NCI-H2107 treated with DMSO at 0.1 percent for 48 hours (cell line): ENCODE data around the gene CKLF.
"Not testable (repeated sequence)": the region's sequence is repeated elsewhere in the genome, so short reads cannot be mapped to it uniquely, and the experiment has no call there.

Experiments used
- DNase-seq: peaks from one replicate; lab custom pipeline; 2025; ENCODE audit not compliant: unreplicated experiment; lab: John Stamatoyannopoulos, UW

CKLF gene

DNA sequence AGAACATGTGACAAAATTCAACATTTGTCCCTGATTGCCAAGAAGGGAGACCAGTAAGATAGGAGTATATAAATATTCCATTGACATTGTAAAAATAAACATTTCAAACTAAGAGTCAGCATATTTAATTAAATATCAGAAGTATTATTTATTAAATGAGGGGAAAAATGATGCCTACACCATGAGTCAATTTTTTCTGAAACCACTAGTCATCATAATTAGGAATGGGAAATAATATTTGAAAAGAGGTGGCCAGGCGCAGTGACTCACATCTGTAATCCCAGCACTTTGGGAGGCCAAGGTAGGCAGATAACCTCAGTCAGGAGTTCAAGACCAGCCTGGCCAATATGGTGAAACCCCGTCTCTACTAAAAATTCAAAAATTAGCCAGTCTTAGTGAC is 16.0 kb downstream of the CKLF start:
- no peak for DNase-seq

DNA sequence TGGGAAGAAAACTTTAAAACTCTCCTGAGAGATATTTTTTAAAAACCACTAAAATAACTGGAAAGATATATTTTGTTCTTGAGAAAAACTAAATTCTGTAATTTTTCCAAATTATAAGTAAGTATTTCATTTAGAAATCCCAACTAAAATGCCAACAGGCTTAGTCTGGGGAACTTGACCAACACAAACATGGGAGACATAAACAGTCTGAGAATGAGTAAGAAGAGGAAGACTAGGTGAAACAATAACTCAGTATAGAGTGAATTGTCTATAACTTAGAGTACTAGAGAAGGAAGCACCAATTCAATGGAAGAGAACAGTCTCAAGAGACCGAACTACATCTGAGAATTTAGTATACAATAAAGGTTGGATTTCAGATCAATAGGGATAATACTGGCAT is 16.8 kb downstream of the CKLF start:
- DNase-seq: no peak

DNA sequence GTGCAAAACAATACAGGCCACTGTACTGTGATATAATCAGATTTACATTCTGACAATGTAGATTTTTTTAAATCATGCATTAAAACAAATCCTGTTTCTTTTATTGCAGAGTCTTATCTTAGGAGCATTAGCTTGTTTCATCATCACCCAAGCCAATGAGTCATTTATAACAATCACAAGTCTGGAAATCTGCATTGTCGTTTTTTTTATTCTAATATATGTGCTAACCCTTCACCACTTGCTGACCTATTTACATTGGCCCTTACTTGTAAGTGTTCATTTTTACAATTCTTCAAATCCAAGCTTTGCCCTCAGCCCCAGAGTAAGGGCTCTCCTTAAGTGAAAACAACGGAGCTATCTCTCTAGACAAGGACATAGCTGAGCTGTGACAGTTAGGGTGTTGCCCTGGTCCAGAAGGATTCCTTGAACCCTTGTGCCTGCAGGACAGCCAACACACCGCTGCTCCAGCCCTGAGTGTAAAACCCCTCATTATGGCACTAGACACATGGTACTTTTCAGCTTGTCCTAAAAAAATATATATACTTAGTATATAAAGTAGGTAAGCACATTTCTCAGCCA is 17.5 kb downstream of the CKLF start:
- no peak for DNase-seq

DNA sequence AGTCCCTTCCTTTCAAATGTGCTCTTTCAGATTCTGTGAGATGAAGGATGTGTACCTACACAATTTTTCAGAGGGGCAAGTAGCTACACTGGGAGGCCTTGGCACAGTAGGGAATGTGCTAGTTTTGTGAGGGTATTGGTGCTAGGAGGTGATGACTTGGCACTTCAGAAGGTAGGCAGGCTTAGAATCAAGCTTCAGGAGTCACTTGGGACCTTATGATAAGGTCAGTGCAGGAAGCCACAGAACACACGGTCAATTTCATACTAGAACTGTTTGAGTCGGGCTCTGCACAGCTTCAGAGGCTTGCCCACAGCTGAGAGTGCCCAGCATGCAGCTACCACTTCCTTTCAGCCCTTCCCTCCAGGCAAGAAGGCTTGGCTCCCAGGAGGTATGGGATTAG is 20.0 kb downstream of the CKLF start:
- DNase-seq: no peak

DNA sequence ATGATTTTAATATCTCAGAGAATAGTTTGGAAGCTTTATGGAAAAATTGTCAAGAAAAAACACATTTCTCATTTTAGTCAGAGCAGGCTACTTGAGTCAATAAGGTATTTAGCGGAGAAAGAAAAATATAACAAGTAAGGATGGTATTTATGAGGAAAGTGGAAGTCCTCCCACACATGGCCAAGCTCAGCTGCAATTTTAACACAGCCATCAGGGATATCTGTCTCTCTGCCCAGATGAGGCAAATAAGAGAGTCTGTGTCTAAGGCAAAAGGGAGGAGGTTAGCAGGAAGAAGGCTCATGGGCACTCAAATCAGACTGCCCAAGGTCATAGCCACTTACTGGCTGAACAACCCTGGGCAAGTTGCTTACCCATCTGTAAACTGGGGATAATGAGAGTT is 21.7 kb downstream of the CKLF start:
- DNase-seq: no peak

DNA sequence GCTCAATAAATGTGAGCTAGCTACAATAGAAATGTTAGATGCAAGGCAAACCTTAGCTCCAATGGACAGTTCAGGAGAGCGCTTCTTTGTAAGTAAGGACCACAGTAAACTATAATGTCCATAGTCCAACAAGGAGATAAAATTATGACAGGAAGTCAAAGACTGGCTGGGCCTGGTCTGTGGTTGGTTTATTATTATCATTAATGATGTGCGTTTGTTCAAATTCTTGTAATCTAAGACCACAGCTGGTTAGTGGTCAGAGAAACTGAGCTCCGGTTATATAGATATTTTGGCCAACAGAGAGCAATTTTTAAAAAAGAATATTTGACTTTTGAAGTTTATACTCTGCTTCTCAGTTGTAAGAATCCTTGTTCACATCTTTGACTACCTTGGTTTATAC is 22.2 kb downstream of the CKLF start:
- DNase-seq: no peak

DNA sequence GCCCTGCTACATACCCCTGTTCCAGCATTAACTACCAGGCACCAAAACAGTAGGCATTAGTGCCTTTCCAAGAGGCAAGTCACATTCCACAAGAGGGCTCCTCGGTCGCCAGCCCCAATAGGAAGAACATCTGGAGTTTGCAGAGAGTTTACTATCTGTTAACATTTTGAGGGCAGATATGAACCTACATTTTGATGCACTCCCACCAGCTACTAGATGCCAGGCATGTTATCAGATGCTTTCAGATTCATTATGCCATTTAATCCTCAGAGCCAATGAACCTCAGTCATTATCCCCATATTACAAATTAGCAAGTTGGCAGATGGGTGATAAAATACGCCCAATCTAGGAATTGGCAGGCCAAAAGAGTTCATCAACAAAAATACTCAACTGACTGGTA is 22.7 kb downstream of the CKLF start:
- no peak for DNase-seq

DNA sequence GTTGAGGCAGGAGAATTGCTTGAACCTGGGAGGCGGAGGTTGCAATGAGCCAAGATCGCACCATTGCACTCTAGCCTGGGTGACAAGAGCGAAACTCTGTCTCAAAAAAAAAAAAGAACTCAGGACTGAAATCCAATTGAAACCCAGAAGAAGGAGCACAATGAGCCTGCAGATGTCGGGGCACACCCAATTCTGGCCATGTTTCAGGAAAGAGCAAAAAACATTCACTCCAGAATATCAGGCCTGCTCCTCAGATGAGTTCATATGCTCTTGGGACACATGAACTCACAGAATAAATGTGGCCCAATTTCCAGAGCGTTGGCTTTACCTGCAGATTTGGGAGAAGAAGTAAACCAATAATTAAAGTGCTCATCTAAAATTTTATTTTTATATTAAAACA is 23.9 kb downstream of the CKLF start:
- DNase-seq: no peak

DNA sequence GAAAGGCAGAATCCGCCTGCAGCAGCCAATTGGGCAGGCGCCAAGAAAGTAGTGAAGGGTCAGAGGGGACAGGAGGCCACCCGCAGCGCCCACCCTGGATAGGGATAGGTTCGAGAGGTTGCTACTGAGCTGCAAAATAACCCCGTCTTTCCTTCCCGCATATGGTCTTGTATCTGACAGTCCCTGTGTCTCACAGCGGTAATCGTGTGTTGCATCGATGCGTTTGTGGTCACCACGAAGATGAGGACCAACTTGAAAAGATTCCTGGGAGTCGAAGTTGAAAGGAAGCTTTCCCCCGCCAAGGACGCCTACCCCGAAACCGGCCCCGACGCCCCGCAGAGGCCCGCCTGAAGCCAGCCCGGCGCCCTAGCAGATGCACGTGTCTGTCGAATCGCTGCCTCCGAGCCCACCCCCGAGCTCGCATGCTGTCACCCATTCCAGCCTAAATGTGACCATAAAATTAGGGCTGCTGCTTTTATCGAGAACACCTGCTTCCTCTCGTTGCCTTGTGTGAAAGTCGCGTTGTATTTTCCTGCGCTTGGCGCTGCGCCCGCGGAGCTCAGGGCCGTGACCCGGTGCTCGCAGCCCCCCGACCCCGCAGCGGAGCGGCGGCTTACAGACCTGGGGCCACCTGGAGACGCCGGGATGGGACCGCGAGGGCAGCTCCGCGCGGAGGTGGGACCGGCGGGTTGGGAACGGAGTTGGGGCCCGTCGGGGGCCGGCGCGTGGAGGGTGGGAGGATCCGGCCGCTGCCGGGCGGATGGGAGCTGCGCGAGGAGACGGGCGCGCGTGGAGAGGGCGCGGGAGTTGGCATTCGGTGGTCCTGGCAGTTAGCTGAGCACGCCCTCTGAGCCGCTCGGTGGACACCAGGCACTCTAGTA is 26.5 kb downstream of the CKLF start, which contains the start of gene CMTM2:
Gene CMTM2, plus strand, starts transcription at position 813 of the 881 bp plus-strand sequence. CDS start 145 bp downstream, outside the sequence.
- DNase-seq: no peak

DNA sequence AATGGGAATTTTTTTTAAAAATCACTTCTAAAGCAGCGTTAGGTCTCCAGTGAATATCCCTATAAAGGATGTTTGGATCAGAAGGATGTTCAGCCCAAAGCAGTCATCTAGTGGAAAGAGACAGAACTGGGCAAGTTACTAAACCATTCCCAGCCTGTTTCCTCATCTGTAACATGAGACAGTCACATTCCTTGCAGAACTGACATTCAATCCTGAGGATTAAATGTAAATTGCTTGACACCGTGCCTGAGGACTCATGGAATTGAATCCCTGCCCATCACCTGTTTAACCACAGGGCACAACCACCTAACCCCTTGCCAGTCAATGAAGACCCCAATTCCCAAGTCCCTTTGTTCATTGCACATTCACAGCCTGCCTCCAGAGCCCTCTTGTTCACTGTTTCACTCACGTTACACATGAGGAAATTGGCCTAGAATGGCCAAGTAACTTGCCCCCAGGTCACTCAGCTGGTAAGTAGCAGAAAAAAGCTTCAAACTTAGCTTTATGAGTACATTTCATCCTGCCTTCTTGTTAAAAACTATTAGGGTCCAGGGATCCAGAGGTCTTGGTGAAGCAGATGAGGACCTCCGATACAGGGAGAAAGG is 28.3 kb downstream of the CKLF start:
- peak; percentile 31 for DNase-seq

DNA sequence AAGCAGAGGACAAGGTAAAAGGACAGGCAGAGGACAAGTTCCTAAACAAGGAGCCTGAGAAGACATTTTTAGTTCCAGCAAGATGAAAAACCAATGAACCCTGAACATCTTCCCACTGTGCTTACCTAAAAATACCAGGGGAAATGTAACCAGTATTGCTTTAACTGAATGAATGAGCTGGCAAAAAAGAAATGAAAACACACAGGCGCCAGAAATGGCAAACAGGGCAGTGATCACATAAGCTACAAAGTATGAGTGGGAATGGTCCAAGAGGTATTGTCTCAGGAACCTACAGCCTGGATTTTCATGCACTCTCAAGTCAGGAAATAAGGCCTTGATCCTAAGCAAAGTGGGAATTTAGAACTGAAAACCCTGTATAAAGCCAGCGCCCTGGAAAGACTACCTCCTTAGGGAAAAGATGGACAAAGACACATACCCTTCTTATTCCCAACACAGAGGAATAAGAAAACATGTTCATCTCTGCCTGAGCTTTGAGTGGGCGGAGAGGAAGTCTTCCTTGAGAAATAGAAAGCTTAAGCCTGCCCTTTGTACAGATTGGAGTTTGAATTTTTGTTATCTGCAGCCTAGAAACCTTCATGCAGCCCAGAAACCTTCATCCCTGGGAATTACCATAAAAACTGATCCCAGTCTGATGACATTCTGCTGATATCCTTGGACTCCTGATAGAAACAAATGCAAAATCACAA is 29.0 kb downstream of the CKLF start:
- DNase-seq: no peak

DNA sequence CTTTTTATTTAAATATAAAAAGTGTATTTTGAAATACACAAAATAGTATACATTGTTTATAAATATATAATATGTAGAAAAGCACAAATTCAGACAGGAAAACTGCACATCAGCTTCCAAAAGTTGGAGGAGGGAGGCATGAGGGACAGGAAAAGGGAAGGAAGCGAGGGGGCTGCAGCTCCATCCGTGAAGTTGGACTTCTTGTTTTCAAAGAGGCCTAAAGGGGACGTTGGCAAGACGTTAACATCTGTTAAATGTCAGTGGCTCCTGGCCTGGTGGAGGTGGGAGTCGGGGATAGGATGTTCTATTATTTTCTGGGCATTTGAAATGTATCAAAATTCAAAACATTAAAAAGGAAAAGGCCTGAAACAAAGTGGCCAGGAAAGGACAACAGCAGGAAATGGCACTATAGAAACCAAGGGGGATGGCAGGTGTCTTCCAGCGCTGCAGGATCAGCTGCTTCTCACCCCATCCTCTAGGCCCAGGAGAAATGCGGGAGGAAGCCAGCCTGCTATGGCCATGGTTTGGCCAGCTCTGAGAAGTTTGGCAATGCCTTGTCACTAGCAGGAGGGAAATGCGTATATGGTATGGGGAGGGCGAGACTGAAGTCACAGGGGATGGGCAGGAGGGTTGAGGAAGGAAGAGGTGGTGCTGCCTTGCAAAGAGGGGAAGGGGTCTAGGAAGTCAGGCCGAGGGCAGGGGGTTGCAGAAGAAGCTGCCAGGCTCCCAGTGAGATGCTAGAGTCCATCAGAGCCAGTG is 33.3 kb downstream of the CKLF start:
- no peak for DNase-seq

DNA sequence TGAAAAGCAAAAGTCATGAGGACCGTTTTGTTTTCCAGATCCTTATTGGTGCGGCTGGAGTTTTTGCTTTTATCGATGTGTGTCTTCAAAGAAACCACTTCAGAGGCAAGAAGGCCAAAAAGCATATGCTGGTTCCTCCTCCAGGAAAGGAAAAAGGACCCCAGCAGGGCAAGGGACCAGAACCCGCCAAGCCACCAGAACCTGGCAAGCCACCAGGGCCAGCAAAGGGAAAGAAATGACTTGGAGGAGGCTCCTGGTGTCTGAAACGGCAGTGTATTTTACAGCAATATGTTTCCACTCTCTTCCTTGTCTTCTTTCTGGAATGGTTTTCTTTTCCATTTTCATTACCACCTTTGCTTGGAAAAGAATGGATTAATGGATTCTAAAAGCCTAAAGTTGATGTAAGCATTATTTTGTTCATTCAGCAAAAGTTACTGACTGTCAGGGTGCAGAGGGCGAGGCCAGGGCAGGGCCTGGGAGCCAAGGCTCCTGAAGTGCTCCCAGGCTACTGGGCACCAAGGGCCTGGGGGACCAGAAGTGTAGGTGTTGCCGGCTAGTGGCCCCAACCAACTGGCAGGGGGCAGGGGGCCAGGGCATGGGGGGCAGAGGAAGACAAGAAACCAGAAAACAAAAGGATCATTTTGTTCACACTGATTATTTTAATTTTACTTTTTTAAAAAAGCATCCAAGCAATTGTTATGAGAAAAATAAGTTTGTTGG is 35.7 kb downstream of the CKLF start:
- no peak for DNase-seq

DNA sequence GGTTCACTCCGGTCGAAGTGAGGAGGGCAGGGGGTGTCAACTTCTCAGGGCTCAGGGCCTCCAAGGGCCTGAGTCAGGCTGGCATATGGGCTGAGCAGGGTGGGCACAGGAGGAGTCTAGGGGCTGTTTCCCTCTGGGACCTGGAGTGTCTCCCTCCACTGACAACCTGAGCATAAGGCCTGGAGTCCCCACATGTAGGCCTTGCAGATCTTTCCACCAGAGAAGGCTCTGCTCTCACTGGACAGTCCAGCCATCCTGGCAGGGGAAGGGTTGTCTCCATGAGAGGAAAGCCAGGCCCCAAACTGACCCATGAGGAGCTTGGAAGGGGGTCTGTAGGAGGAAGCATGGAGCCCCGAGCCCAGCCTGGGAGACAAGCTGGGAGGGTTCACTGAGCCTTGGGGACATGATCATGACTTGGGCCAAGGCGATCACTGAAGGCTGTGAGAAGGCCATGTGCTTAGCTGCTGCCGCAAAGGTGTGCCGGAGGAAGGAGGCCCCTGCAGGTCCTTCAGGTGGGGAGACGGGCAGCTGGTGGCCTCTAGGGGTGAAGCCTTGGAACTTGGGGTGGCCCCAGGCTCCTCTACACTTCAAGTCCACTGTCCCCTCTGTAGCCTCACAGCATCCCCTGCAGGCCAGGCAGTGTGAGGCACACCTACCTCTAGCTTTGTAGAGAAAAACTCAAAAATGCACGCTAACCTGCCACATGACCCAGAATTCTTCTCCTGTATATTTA is 36.8 kb downstream of the CKLF start:
- DNase-seq: no peak

DNA sequence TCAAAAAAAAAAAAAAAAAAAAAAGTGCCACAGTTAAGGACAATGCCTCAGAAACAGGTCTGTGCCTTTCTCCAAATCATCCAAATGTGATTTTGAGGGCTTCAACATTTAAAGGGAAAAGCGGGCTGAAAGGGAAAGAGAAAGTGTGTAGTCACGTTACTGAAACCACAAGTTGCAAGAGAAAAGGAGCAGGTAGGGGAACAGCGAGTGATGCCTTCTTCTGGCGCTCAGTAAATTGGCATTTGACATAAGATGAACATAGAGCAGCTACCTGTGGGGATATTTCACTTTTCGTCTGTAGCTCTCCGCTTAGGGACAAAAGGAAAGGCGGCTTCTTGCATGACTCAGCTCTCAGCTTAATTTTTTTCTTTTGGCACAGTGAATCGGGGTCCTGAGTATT is 37.9 kb downstream of the CKLF start:
- no peak for DNase-seq

DNA sequence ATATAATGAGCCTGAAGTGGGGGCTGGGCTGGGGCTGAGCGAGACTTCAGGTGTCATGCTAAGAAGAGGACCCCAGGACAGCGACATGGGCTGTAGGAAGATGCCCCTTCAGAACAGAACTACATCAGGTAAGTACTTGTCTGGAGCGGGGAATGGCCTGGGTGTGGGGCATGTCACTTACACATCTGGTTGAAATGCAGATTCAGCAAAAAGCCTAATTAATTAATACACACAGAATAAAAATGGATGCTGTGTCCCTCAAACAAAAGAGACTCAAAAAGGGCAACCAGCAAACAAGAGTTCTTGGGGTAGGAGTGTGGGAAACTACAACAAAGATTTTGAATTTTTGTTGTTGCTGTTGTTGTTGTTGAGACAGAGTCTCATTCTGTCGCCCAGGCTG is 38.6 kb downstream of the CKLF start:
- DNase-seq: no peak

DNA sequence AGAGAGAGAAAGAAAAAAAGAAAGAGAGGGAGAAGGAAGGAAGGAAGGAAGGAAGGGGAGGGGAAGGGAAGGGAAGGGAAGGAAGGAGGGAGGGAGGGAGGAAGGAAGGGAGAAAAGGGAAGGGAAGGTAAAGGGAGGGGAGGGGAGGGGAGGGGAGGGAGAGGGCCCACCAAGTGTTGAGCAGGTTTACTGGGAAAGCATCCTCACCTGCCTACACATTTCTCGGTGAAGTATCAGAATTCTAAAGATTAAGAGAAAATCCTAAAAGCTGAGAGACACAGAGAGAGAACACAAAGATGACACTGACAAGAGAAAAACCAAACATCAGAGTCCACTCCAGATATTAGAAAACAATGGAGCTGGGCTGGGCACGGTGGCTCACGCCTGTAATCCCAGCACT is 39.9 kb downstream of the CKLF start:
- DNase-seq: no peak

DNA sequence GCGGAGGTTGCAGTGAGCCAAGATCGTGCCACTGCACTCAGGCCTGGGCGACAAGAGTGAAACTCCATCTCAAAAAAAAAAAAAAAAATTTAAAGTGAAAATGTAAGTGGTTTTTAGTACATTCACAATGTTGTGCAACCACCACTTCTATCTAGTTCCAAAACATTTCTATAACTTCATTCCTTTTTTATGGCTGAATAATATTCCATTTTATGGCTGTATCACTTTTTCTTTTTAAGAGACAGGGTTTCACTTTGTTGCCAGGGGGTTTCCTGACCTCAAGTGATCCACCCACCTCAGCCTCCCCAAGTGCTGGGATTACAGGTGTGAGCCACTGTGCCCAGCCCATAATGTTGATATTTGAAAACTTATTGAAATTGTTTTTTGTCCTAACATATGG is 40.4 kb downstream of the CKLF start:
- no peak for DNase-seq

DNA sequence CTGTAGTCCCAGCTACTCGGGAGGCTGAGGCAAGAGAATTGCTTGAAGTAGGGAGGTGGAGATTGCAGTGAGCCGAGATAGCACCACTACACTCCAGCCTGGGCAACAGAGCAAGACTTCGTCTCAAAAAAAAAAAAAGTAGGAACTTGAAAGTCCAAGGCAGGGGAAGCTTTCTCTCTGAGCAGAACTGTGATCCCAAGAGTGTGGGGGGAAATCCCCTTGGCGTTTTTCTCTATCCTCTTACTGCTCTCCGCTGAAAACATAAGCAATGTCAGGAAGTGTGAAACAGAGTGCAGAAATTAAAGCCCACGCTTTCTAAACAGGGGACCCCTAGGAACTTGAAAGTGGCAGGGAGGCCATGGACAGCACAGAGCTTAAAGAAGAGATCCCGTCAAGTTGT is 42.4 kb downstream of the CKLF start:
- DNase-seq: no peak

DNA sequence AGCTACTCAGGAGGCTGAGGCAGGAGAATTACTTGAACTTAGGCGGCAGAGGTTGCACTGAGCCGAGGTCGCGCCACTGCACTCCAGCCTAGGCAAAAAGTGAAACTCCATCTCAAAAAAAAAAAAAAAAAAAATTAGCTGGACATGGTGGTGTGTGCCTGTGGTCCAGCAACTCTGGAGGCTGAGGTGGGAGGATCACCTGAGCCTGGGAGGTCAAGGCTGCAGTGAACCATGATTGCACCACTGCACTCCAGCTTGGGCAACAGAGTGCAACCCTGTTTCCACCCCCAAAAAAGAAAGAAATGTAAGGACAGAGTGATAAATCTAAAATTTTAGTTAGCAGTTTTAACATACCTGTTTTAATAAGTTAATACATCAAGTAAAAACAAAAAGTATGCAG is 44.2 kb downstream of the CKLF start:
- not testable (repeated sequence) for DNase-seq
